ENCODE measurements around the gene DPEP1. TPM values are rescaled to one million over a fixed set of nuclear protein-coding genes. Genes with fewer than 3 reads are reported as not detected.

DPEP1 gene
- total RNA-seq, 1 experiment from 2014 or later, result 1.1 TPM

DNA sequence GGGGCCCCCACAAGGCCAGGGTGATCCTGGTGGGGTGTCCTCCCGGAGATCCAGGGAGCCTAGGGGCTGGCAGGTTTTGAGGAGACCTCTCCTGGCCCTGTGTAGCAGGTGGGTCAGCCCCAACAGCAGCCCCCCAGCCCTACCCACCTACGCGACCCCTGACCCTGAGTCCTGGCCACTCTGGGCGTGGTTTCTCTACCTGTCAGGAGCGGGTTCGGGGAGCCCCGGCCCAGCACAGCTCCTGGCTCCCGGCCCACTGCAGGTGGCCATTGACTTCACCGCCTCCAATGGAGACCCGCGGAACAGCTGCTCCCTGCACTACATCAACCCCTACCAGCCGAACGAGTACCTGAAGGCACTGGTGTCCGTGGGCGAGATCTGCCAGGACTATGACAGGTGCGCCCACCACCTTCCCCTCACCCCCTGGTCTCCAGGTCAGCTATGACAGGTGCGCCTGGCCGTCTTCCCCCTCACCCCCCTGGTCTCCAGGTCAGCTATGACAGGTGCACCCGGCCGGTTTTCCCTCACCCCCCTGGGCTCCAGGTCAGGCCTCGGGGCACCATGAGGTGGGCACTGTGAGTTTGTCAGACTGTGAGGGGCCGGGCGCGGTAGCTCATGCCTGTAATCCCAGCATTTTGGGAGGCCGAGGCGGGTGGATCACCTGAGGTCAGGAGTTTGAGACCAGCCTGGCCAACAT is 24.9 kb upstream of the DPEP1 start:
- no TSS peak for BruUV-seq (replicated peaks)
- TF ChIP-seq EZH2phosphoT487 (IDR thresholded peaks at IDR 0.05; ENCODE audit: borderline replicate concordance), result no peak
- TF ChIP-seq SIN3A (IDR thresholded peaks at IDR 0.05; ENCODE audit: low read depth), result no peak
- no peak for TF ChIP-seq CTCF (IDR thresholded peaks at IDR 0.05 in 2 of 3, conservative IDR thresholded peaks at IDR 0.05 in 1 of 3; ENCODE audit: borderline replicate concordance in 1 of 3, insufficient read depth in 1 of 3, low read depth in 2 of 3, low read length in 2 of 3)
- no peak for TF ChIP-seq EZH2 (IDR thresholded peaks at IDR 0.05)
- no peak for TF ChIP-seq POLR2AphosphoS5 (IDR thresholded peaks at IDR 0.05; ENCODE audit: low read depth, low read length)
- TF ChIP-seq RAD21 (IDR thresholded peaks at IDR 0.05; ENCODE audit: low read depth), result no peak
- RAD21 ChIA-PET (ENCODE audit: low non-redundant PET in 1 of 2, low total read pairs in 2 of 2, uncharacterized antibody in 2 of 2, unreplicated experiment in 2 of 2), result no interaction called here

More for the DNA sequence above, 24.9 kb upstream of the DPEP1 start:
- Histone ChIP-seq H3K9ac (ENCODE audit: low read length) (no peak overlapping the region), H2AFZ (ENCODE audit: low read depth, low read length, poor library complexity, severe bottlenecking) (no peak overlapping the region), H3K9me3 (ENCODE audit: control insufficient read depth in 1 of 2, insufficient read depth in 1 of 2, low read depth in 1 of 2, low read length in 2 of 2) (no peaks in the 10 kb centered on the region; a peak in 1 of 4 replicates), H3K4me3 (replicated peaks in 1 of 2; ENCODE audit: low read depth in 1 of 2, low read length in 2 of 2) (no peak overlapping the region), H3K27me3 (ENCODE audit: insufficient read depth, low read length) (no peaks in the 10 kb centered on the region), H3K36me3 (ENCODE audit: control insufficient read depth in 1 of 2, insufficient read depth in 2 of 2, low read length in 2 of 2) (peaks cover 16 to 48% of the 10 kb centered on the region in 2 experiments), H4K20me1 (ENCODE audit: insufficient read depth) (no peaks in the 10 kb centered on the region; the same call in 1 of the 2 replicates), H3K4me2 (ENCODE audit: low read length) (no peak overlapping the region), H3K27ac (ENCODE audit: low read depth, low read length) (no peak overlapping the region; the same call in 1 of the 2 replicates), H3K4me1 (ENCODE audit: control insufficient read depth in 1 of 2, insufficient read depth in 2 of 2, low read length in 2 of 2) (peaks cover 4 to 17% of the 10 kb centered on the region in 2 experiments; a peak in 3 of 4 replicates), H3K79me2 (ENCODE audit: insufficient read depth, low read length) (peaks cover 7% of the 10 kb centered on the region; the same call in 1 of the 2 replicates), H3K9me2 (ENCODE audit: insufficient read depth) (no peaks in the 10 kb centered on the region)
- CTCF ChIA-PET, result interaction anchor here (0.9 to 1.2 kb wide), 2 partner anchors 11 to 23 kb away, joined by 3 read pairs; no protein-coding TSS in a partner anchor
- intact Hi-C loops (cut with micrococcal nuclease), result no loop called here
- DNase-seq (ENCODE audit: low read depth, low spot score) (no peak), ATAC-seq (no peak)
- POLR2A ChIA-PET, result no interaction called here
